Loucy (cell line): ENCODE results near the gene PPP1R26.

ENCODE experiments used
- H2AFZ ChIP-seq: fragments of 200-600 bp; sonication (generic); 2 replicates; pipeline ENCODE4 v1.6.0; 2016; ENCODE audit warnings: antibody characterized with exemption, mild to moderate bottlenecking, low read length, moderate library complexity
- H3F3A ChIP-seq: fragments of 200-600 bp; 2 replicates; pipeline ENCODE4 v1.6.0; 2016; ENCODE audit warnings: antibody characterized with exemption, low read depth, mild to moderate bottlenecking
- H3K27me3 ChIP-seq: fragments of 200-600 bp; sonication (generic); 2 replicates; pipeline ENCODE4 v1.6.1; 2014; ENCODE audit warnings: low read length, mild to moderate bottlenecking; ENCODE audit not compliant: insufficient read depth, poor library complexity, severe bottlenecking
- H3K36me3 ChIP-seq: fragments of 200-600 bp; sonication (generic); 2 replicates; pipeline ENCODE4 v1.6.1; 2016; ENCODE audit warnings: low read length; ENCODE audit not compliant: insufficient read depth
- H3K4me1 ChIP-seq: fragments of 200-600 bp; sonication (generic); 2 replicates; pipeline ENCODE4 v1.5.1; 2014; ENCODE audit warnings: low read length, mild to moderate bottlenecking; ENCODE audit not compliant: insufficient read depth, poor library complexity, severe bottlenecking
- H3K4me2 ChIP-seq: fragments of 200-600 bp; sonication (generic); 2 replicates; pipeline ENCODE4 v1.6.0; 2014; ENCODE audit warnings: antibody characterized with exemption, low read length, low read depth, mild to moderate bottlenecking; ENCODE audit not compliant: poor library complexity, severe bottlenecking
- H3K4me3 ChIP-seq: fragments of 200-600 bp; sonication (generic); 2 replicates; pipeline ENCODE4 v1.5.1; 2014; ENCODE audit warnings: low read length, mild to moderate bottlenecking, mixed read lengths; ENCODE audit not compliant: poor library complexity, severe bottlenecking
- H3K79me2 ChIP-seq: fragments of 200-600 bp; sonication (generic); 2 replicates; pipeline ENCODE4 v1.6.1; 2014; ENCODE audit warnings: low read length; ENCODE audit not compliant: insufficient read depth
- H3K9ac ChIP-seq: fragments of 200-600 bp; sonication (generic); 2 replicates; pipeline ENCODE4 v1.6.0; 2014; ENCODE audit warnings: mild to moderate bottlenecking, low read depth, low read length, moderate library complexity; ENCODE audit not compliant: poor library complexity, severe bottlenecking
- H3K9me2 ChIP-seq: fragments of 200-600 bp; sonication (generic); replicated peaks from 2 replicates; pipeline ENCODE4 v1.6.1; 2016; ENCODE audit warnings: low read depth, low read length, mixed read lengths
- H3K9me3 ChIP-seq: fragments of 200-600 bp; sonication (generic); 2 replicates; pipeline ENCODE4 v1.6.1; 2014; ENCODE audit warnings: mild to moderate bottlenecking, antibody characterized with exemption, low read length, low read depth; ENCODE audit not compliant: insufficient read depth
- H4K20me1 ChIP-seq: fragments of 200-600 bp; sonication (generic); 2 replicates; pipeline ENCODE4 v1.6.0; 2014; ENCODE audit warnings: antibody characterized with exemption, low read length, mild to moderate bottlenecking; ENCODE audit not compliant: insufficient read depth, poor library complexity, severe bottlenecking
- EZH2phosphoT487 ChIP-seq: fragments of 200-600 bp; IDR thresholded peaks from 2 replicates; pipeline ENCODE4 v1.6.1; 2018; ENCODE audit warnings: antibody characterized with exemption, mild to moderate bottlenecking, moderate library complexity, borderline replicate concordance
- TF ChIP-seq, protein P1 (sequence below): fragments of 200-600 bp; sonication (generic); conservative IDR thresholded peaks from 2 replicates; pipeline ENCODE4 v1.5.1; 2014; ENCODE audit warnings: mild to moderate bottlenecking, antibody characterized with exemption, low read length

The PPP1R26 gene

GRCh38 chr9:135522137-135522877 lies 42.7 kb downstream of the PPP1R26 start:
- Histone ChIP-seq H3K4me3 (no peak overlapping the region), H3K9ac (no peak overlapping the region), H3F3A (no peaks in the 10 kb centered on the region), H4K20me1 (no peaks in the 10 kb centered on the region), H3K79me2 (no peaks in the 10 kb centered on the region), H3K36me3 (no peaks in the 10 kb centered on the region), H2AFZ (no peak overlapping the region), H3K27me3 (no peaks in the 10 kb centered on the region), H3K4me2 (no peak overlapping the region), H3K9me2 (no peaks in the 10 kb centered on the region), H3K9me3 (peaks cover 3% of the 10 kb centered on the region; the same call in 1 of the 2 replicates), H3K4me1 (no peaks in the 10 kb centered on the region)
- TF ChIP-seq, protein P1, sequence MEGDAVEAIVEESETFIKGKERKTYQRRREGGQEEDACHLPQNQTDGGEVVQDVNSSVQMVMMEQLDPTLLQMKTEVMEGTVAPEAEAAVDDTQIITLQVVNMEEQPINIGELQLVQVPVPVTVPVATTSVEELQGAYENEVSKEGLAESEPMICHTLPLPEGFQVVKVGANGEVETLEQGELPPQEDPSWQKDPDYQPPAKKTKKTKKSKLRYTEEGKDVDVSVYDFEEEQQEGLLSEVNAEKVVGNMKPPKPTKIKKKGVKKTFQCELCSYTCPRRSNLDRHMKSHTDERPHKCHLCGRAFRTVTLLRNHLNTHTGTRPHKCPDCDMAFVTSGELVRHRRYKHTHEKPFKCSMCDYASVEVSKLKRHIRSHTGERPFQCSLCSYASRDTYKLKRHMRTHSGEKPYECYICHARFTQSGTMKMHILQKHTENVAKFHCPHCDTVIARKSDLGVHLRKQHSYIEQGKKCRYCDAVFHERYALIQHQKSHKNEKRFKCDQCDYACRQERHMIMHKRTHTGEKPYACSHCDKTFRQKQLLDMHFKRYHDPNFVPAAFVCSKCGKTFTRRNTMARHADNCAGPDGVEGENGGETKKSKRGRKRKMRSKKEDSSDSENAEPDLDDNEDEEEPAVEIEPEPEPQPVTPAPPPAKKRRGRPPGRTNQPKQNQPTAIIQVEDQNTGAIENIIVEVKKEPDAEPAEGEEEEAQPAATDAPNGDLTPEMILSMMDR, result no peak
- no peak for TF ChIP-seq EZH2phosphoT487

- Histone ChIP-seq H4K20me1 (no peaks in the 10 kb centered on the region), H2AFZ (no peak overlapping the region), H3K4me2 (no peak overlapping the region)
These were observed 43.3 kb downstream of the PPP1R26 start for GRCh38 chr9:135522931-135523330.

GRCh38 chr9:135523521-135524129 lies 44.0 kb downstream of the PPP1R26 start:
- Histone ChIP-seq H3K9me2 (no peaks in the 10 kb centered on the region), H3K27me3 (no peaks in the 10 kb centered on the region), H3K9me3 (peaks cover 3% of the 10 kb centered on the region; the same call in 1 of the 2 replicates), H3F3A (no peaks in the 10 kb centered on the region), H3K36me3 (no peaks in the 10 kb centered on the region), H3K4me1 (no peaks in the 10 kb centered on the region), H4K20me1 (no peaks in the 10 kb centered on the region), H3K9ac (no peak overlapping the region), H3K4me2 (no peak overlapping the region), H3K4me3 (no peak overlapping the region), H2AFZ (no peak overlapping the region), H3K79me2 (no peaks in the 10 kb centered on the region)
- no peak for TF ChIP-seq EZH2phosphoT487
- TF ChIP-seq, protein P1, result no peak

More at GRCh38 chr9:135522931-135523330, 43.3 kb downstream of the PPP1R26 start:
- Histone ChIP-seq H3K4me1 (no peaks in the 10 kb centered on the region), H3K36me3 (no peaks in the 10 kb centered on the region), H3F3A (no peaks in the 10 kb centered on the region), H3K9me3 (peaks cover 3% of the 10 kb centered on the region; the same call in 1 of the 2 replicates), H3K9ac (no peak overlapping the region), H3K4me3 (no peak overlapping the region), H3K27me3 (no peaks in the 10 kb centered on the region), H3K9me2 (no peaks in the 10 kb centered on the region), H3K79me2 (no peaks in the 10 kb centered on the region)
- TF ChIP-seq, protein P1, result no peak
- no peak for TF ChIP-seq EZH2phosphoT487
